NCI-H1694 treated with DMSO at 0.1 percent for 48 hours (cell line): Measurements from ENCODE around the gene PRKACG.

ENCODE experiments used
- DNase-seq: peaks from one replicate; lab custom pipeline; 2025; lab: John Stamatoyannopoulos, UW

The PRKACG gene

DNA sequence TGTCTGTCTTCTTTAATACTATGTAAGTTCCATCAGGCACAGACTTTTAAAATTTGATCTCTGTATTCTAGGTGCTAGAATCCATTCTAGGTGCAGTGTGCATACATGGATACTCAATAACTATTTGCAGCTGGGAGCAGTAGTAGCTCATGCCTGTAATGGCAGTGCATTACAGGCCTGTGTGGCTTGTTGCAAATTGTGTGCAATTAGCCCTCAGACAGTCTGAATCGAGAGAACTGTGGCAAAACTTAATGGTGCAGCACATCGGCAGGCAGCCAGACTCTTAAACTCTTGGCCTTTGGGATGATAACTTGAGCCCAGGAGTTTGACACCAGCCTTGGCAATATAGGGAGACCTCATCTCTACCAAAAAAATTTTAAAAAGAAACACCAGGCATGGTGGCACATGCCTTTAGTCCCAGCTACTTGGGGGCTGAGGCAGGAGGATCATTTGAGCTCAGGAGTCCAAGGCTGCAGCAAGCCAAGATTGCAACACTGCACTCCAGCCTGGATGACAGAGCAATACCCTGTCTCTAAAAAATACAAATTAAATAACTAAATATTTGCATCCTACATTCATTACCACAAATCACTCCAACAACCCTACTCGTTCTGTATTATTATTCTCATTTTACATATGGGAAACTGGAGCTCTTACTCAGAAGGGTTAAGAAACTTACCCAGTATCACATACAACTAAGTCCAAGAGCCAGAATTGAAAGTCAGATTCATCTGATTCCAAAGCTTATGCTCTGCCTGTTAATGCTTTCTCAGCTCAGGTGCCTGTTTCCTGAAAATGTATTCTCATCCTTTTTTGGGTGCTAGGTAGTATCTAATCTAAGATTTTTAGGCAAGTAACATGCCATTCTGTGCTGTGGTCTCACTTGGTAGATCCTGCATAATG lies 30.1 kb downstream of the PRKACG start:
- DNase-seq: no peak

DNA sequence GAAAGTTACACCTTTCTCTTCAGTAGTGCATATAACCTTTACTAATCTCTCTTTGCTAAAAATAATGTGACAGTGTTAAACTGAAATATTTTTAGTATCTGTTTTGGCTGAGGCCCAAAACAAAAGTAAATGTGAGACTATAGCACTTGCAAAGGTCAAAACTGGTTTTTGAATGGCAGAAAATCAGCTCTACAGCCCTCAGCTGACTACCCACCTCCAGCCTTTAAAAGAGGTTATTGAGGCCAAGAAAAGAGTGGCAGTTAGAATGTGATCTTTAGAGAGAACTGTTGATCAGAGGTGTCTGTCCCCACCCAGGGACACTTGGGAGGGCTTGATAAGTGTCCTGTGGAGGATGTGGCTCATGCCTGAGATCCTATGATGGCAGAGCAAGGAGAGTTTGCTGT lies 30.9 kb downstream of the PRKACG start:
- DNase-seq: no peak

DNA sequence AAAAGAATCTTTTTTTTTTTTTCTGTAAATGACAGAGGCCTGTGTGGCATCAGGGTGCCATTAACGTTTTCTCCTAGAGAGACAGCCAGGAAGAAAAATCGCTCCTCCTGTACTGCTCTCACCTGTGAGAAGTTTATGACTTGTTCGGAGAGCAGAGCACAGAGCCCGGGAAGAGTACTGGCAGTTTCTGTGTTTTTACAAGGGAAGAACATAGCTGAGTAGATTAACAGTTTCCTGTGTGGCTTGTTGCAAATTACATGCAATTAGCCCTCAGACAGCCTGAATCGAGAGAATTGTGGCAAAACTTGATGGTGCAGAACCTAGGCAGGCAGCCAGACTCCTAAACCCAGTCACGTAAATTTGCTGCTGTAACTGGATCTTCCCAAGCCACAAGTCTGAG lies 32.1 kb downstream of the PRKACG start:
- no peak for DNase-seq

DNA sequence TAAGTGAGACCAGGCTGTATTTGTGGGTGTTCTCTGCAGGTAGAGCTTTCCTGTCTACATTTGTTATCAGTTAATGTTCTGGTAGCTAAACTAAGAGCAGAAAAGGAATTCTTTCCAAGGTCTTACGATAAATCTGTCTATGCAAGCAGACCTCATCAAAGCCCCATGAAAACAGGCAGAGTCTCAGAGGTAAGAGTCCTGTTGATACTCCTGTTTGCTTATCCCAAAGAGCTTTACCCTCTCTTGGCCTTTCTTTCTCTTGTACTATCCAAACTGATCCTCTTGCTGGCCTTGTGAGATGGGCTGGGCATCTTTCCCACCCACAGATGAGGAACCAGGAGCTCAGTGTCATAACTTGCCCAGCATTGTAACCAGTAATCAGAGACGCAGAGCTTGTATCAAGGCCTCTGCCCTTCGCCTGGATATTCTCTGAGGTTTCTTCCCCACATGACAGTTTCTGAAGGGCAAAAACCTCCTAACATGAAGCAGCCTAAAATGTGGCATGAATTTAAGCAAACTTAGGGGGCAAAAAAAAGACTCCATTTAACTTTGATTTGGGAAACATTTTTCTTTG lies 33.5 kb downstream of the PRKACG start:
- DNase-seq: no peak

DNA sequence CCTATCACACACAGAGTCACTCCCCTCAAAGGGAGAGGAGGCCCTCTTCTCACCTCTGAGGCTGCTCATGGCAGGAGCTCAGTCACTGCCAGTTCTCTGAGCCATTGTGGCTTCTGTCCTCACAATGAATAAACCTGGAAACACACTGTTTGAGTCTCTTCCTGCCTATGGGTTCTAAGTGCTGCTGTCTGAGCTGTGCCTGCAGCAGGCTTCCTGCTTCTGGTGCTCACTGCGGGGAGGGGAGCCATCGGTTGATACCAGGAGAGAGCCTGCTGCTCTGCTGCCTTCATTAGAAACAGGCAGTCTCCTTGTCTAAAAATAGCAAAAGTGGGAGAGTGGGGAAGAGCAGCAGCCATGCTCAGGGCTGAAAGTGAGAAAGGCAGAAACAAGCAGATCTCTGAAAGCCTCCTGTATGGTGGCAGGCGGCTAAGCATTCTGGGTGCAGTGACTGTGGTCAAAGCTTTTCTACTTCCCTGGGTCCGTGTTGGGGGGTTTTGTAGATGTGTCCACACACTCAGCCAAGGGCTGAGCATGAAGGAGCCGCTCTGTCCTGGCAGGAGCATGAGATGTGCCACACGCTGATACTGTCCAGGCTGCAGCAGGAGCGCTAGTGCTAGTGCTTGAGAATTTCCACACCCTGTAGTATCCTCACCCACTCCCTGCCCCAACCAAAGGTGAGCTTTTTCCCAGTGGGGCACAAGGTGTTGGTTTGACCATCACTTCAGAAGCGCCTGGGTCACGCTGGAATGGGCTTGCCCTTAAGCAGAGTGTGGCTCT lies 34.2 kb downstream of the PRKACG start:
- no peak for DNase-seq

DNA sequence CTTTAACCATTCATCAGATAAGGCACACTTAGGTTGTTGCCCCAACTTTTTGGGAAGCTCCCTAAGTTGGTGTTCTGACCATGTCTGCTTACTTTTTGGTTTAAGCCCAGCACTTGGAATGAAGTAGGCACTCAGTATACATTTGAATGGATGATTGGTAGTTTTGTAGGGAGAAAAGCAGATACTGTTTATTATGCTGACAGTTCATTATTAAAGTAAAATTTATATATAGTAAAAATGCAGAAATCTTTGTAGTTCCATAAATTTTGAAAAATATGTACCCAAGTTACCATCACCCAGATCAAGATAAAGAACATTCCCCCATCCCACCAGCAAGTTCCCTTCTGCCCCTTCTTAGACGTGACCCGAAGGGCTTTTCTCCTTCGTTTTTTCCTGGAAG lies 35.4 kb downstream of the PRKACG start:
- no peak for DNase-seq

DNA sequence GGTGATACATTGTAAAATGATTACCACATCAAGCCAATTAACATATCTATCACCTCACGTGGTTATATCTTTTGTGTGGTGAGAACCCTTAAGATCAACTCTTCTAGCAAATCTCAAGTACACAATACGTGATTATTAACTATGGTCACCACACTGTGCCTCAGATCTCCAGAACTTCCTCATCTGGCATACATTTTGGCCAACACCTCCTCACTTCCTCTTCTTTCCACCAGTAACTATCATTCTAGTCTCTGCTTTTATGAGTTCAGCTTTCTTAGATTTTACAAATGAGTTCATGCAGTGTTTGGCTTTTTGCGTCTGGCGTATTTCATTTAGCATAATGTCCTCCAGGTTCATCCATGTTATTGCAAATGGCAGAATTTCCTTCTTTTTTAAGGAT lies 35.8 kb downstream of the PRKACG start:
- DNase-seq: no peak

DNA sequence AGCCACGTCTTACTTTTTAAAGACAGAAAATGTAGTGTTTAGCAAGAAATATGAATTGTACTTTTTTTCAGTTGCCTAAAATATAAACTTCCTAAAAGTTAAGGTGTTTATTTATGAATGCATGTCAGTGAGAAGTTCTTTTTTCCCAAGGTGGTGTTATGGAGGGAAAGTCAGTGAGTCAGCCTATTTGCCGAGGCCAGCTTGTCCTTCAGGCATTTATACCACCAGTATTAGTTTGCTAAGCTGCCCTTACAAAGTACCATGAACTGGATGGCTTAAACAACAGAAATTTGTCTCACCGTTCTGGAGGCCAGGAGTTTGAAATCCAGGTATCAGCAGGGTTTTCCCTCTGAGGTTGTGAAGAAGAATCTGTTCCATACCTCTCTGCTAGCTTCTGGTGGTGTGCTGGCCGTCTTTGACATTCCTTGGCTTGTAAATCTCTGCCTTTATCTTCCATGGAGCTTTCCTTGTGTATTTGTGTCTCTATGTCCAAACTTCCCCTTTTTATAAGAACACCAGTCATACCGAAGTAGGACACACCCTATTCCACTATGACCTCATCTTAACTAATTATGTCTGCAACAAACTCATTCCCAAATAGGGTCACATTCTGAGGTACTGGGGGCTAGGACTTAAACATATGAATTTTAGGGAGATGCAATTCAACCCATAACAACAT lies 38.4 kb downstream of the PRKACG start:
- no peak for DNase-seq

DNA sequence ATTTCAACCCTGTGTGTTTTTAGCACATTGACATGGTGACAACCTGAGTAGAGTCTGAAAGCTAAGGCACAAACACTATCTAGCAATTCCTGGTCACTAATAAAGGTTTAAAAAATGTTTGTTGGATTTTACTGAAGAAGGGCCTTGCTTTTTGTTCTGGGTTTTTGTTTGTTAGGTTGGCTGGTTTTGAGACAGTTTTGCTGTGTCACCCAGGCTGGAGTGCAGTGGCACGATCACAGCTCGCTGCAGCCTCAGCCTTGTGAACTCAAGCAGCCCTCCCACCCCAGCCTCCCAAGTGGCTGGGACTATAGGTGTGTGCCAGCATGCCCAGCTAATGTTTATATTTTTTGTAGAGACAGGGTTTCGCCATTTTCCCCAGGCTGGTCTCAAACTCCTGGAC lies 39.0 kb downstream of the PRKACG start:
- no peak for DNase-seq

DNA sequence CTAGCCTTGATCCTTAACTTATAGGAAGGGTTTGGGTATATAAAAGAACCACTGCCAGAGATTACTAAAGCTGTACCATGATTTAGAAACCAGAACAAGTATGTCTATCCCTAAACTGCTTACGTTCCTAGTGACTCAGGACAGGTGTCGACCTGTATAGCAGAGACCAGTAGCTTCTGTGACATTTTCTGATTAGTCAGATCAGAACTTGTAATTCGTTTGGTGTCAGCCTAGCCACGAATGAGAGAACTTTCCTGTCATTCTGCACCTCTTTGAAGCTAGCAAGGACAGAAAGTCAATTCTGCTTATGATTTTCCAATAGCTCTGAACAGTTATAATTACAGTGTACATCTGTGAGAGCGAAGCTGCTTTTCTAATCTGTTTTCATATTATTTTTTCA lies 39.5 kb downstream of the PRKACG start:
- DNase-seq: no peak

DNA sequence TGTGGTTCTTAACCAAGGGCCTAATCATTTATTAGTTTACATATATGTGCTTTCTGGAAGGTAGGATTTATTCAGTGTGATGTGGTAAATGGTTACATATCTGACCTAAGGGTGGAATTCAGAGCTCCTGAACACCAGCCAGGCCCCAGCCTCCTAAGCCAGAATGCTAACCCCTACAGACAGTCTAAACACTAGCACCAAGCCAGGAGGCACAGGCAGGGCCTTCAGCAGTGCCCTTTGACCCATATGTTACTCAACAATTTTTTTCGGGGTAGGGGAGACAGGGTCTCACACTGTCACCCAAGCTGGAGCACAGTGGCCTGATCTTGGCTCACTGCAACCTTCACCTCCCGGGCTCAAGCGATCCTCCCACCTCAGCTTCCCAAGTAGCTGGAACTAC lies 40.3 kb downstream of the PRKACG start:
- DNase-seq: no peak

DNA sequence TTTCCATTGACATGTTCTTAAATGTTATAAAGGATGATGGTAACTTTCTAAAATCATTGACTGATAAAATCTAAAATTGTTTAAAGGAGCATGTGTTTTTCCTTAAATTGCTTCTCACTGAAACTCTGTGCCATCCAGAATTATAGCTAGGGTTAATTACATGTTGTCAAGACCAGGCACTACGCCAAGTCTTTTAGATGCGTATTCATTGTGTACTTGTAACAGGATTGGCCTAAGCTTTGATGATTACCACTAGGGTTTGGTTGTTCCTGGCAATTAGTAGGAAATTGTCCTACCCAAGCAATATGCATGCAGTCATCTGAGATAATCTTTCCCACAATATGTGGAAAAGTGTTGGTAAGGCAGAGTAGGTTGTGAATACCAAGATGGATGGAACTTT lies 43.8 kb downstream of the PRKACG start:
- DNase-seq: no peak

DNA sequence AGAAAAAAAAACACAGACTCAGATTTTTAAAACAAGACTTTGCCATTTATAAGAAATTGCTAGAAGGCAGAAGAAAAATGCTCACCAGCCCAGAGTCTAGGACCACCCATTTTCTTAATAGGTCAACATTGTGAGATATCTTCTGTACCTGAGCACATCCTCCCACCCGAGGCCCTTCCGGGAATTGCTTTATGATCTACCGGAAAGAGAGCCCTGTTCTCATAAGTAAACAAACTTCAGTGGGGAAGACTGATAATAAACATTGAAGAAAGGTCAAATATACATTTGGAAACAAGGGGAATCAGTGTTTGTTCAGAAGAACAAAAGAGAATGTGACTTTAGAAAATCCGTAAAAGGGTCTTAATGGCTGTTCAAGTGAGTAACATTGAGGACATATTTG lies 44.4 kb downstream of the PRKACG start:
- DNase-seq: no peak

DNA sequence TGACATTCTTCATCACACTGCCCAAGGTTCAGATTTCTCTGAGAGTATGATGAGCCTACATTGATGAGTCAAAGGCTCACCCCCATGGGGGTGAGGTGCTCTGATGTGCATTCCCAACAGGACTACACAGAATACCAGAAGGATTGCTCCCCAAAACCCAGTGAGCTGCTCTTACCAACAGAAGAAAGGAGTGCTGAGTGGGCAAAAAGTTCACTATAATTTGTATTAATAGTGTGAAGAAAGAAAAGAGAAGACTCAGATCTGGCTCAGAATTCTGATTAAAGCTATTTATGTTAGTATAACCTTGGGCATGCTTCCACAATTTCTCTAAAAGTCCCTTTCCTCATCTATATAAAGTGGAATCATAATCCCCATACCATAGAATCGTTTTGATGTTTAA lies 46.1 kb downstream of the PRKACG start:
- DNase-seq: no peak

DNA sequence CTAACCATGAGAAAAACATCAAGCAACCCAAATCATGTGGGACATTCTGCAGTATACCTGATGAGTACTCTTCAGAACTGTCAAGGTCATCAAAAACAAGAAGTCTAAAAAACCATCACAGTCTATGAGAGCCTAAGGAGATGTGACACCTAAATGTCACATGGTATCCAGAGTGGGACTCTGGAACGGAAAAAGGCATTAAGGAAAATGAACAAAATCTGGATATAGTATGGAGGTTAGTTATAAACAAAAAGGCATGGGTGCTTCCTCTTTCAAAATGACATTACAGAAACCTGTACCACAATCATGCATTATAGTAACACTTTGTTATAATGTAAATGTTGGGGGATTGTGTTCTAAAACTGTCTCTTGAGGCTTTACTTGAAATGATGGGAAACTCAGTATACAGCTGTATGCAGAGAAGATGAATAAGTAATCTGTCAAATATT lies 47.4 kb downstream of the PRKACG start:
- DNase-seq: no peak

DNA sequence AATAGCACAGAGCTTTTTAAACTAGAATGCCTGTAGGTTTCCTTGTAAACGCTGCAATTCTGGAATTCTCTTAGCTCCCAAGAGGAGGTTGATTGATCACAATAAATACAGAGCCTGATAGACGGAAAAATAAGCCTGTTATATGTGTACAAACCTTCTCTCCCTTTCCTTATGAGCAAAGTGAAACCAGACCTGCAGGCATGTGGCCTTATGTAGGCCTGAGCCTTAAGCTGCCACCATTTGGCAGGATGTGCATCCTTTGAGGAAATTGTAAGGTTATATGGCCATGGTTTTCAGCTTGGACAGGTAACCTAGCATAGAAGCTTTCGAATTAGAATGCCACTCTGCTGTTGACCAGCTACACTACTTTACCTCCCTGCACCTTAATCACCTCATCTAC lies 49.1 kb downstream of the PRKACG start:
- DNase-seq: no peak

DNA sequence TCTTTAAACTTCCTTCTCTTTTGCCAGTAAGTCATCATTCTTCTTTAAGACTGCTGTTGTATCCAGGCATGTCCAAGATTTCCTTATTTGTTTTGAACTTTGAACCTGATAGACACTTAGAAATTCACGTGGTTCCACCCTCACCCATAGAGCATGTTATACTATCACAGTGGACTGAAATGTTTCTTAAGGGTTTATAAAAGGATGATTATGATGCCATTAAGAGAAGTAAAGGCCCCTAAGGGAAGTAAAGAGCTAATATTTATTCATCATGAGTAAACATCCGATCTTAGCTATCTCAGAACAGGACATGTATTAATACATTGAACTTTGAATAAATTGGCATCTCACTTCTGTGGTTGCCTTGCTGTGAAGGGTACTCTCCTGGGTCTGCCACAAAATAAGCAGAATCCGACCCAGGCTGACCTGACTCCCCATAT lies 49.8 kb downstream of the PRKACG start:
- DNase-seq: no peak

DNA sequence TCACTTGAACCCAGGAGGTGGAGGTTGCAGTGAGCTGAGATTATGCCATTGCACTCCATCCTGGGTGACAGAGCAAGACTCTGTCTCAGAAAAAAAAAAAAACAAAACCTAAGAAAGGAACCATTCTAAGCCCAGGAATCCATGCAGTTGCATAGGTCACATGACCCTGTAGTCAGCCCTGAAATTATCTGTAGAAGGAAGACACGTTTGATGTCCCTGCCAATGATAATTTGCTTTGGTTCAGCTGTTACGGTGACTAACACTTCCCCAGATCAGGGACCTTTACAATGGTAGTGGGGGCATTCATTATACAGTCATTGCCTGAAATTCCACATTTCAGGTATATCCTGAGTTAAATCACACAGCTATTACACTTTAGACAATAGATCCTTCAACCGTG lies 50.5 kb downstream of the PRKACG start:
- no peak for DNase-seq
